Measurements from ENCODE around the gene FANCB.
A peak's percentile ranks its signal among the peaks of the same experiment; 100 is the strongest.

The FANCB gene

DNA sequence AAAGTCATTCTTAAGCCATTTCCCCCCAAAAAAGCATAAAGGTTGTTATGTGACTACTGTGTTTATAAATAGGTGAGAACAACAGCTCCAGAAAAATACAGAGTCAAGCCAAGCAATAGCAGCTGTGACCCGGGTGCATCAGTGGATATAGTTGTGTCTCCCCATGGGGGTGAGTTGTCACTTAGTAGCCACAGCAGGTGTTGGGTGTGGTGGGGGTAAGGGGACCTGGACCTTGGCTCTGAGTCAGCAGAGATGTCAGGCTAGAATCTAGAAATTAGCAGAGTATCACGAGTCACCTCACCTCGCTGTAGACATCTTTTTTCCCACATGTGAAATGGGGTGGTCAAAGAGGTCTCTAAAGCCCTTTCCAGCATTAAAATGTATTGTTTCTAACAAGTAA, 42.7 kb upstream of the FANCB start:
- Histone ChIP-seq H4K5ac (ENCODE audit: low read length) (no peak overlapping the region), H3K9ac (ENCODE audit: low read length) (no peak overlapping the region), H3K4me3 (ENCODE audit: low read length) (no peak overlapping the region), H3K4me1 (ENCODE audit: control insufficient read depth, low read depth, low read length) (no peaks in the 10 kb centered on the region), H2BK15ac (replicated peaks; ENCODE audit: low read depth) (no peak overlapping the region), H3K4ac (ENCODE audit: low read depth, low read length) (no peak overlapping the region), H2BK5ac (ENCODE audit: low read length) (no peak overlapping the region), H3K79me1 (ENCODE audit: low read length) (no peaks in the 10 kb centered on the region), H2AK5ac (ENCODE audit: low read length) (no peak overlapping the region), H3K23ac (ENCODE audit: low read length) (no peak overlapping the region), H3K79me2 (ENCODE audit: control insufficient read depth, insufficient read depth, low read length) (no peaks in the 10 kb centered on the region), H2BK120ac (ENCODE audit: low read depth, low read length) (no peak overlapping the region), H3K27me3 (ENCODE audit: insufficient read depth, low read length, poor library complexity) (no peaks in the 10 kb centered on the region), H3K36me3 (ENCODE audit: control insufficient read depth, insufficient read depth, low read length) (no peaks in the 10 kb centered on the region), H3K27ac (ENCODE audit: low read depth, low read length) (no peak overlapping the region), H3K4me2 (ENCODE audit: low read length) (no peak overlapping the region), H3K18ac (ENCODE audit: low read length) (no peak overlapping the region), H3K56ac (ENCODE audit: low read length) (no peak overlapping the region), H4K8ac (ENCODE audit: low read depth, low read length) (no peak overlapping the region)
- WGBS (ENCODE audit: extremely low coverage, insufficient coverage, low lambda C conversion rate): no CpG with 5 or more reads among the region's 3 CpGs
- no peak for DNase-seq

DNA sequence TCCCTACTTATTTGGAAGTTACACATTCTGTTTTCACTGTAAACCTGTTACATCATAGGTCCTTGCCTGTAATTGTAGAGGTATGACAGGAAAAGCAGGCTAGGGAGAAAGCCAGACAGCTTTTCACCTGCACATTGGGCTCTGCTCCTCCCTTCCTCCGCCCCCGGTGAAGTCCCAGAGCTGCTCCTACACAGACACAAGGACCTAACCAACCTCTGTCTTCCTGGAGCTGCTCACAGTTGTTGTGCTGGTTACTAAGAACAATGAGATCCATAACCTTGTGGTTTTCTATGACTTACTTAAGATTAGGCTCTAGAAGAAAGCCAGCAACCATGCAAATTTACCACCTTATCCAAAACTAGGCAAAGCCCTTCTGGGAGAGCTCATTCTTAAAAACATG, 40.4 kb upstream of the FANCB start:
- Histone ChIP-seq H3K79me2 (ENCODE audit: control insufficient read depth, insufficient read depth, low read length) (no peaks in the 10 kb centered on the region), H3K27ac (ENCODE audit: low read depth, low read length) (no peak overlapping the region), H3K56ac (ENCODE audit: low read length) (no peak overlapping the region), H3K36me3 (ENCODE audit: control insufficient read depth, insufficient read depth, low read length) (no peaks in the 10 kb centered on the region), H3K4me1 (ENCODE audit: control insufficient read depth, low read depth, low read length) (no peaks in the 10 kb centered on the region), H2BK15ac (replicated peaks; ENCODE audit: low read depth) (no peak overlapping the region), H3K79me1 (ENCODE audit: low read length) (no peaks in the 10 kb centered on the region), H3K9ac (ENCODE audit: low read length) (no peak overlapping the region), H3K18ac (ENCODE audit: low read length) (no peak overlapping the region), H2AK5ac (ENCODE audit: low read length) (no peak overlapping the region), H4K8ac (ENCODE audit: low read depth, low read length) (no peak overlapping the region), H3K4me3 (ENCODE audit: low read length) (no peak overlapping the region), H3K4ac (ENCODE audit: low read depth, low read length) (no peak overlapping the region), H2BK5ac (ENCODE audit: low read length) (no peak overlapping the region), H2BK120ac (ENCODE audit: low read depth, low read length) (no peak overlapping the region), H3K27me3 (ENCODE audit: insufficient read depth, low read length, poor library complexity) (no peaks in the 10 kb centered on the region), H3K4me2 (ENCODE audit: low read length) (no peak overlapping the region), H3K23ac (ENCODE audit: low read length) (no peak overlapping the region), H4K5ac (ENCODE audit: low read length) (no peak overlapping the region)
- whole genome bisulfite sequencing (ENCODE audit: extremely low coverage, insufficient coverage, low lambda C conversion rate): no CpG with 5 or more reads among the region's 2 CpGs
- no peak for DNase-seq

GRCh38 chrX:14903891-14904290, 31.0 kb upstream of the FANCB start:
- Histone ChIP-seq H3K18ac (ENCODE audit: low read length) (no peak overlapping the region), H3K27ac (ENCODE audit: low read depth, low read length) (no peak overlapping the region), H3K27me3 (ENCODE audit: insufficient read depth, low read length, poor library complexity) (no peaks in the 10 kb centered on the region), H3K79me2 (ENCODE audit: control insufficient read depth, insufficient read depth, low read length) (no peaks in the 10 kb centered on the region), H4K8ac (ENCODE audit: low read depth, low read length) (no peak overlapping the region), H3K36me3 (ENCODE audit: control insufficient read depth, insufficient read depth, low read length) (no peaks in the 10 kb centered on the region), H3K79me1 (ENCODE audit: low read length) (no peaks in the 10 kb centered on the region), H2AK5ac (ENCODE audit: low read length) (no peak overlapping the region), H4K5ac (ENCODE audit: low read length) (no peak overlapping the region), H3K9ac (ENCODE audit: low read length) (no peak overlapping the region), H3K4ac (ENCODE audit: low read depth, low read length) (no peak overlapping the region), H3K4me3 (ENCODE audit: low read length) (no peak overlapping the region), H3K4me1 (ENCODE audit: control insufficient read depth, low read depth, low read length) (no peaks in the 10 kb centered on the region), H2BK5ac (ENCODE audit: low read length) (no peak overlapping the region), H3K23ac (ENCODE audit: low read length) (no peak overlapping the region), H3K4me2 (ENCODE audit: low read length) (no peak overlapping the region), H3K56ac (ENCODE audit: low read length) (no peak overlapping the region), H2BK120ac (ENCODE audit: low read depth, low read length) (no peak overlapping the region), H2BK15ac (replicated peaks; ENCODE audit: low read depth) (no peak overlapping the region)
- WGBS (ENCODE audit: extremely low coverage, insufficient coverage, low lambda C conversion rate): no CpG with 5 or more reads among the region's 2 CpGs
- no peak for DNase-seq

DNA sequence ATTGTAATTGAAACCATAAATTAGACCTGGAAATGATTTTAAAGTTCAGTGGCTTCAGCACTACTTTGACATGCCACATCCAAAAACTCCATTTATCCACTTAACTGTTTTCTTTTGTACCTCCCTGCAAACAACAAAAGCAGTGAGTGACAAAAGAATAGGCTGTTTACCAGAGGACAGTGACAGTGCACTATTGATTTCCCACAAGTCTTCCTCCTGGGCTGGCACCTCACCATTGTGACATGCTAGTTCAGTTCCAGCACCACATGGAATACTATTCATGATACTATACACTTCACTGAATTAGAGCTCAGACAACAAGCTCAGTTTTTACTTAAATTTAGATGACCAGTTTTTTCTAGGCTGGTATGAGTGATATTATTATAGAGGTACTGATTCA, 29.7 kb upstream of the FANCB start:
- Histone ChIP-seq H2BK120ac (ENCODE audit: low read depth, low read length) (no peak overlapping the region), H3K4me3 (ENCODE audit: low read length) (no peak overlapping the region), H3K56ac (ENCODE audit: low read length) (no peak overlapping the region), H3K23ac (ENCODE audit: low read length) (no peak overlapping the region), H2AK5ac (ENCODE audit: low read length) (no peak overlapping the region), H3K9ac (ENCODE audit: low read length) (no peak overlapping the region), H3K79me2 (ENCODE audit: control insufficient read depth, insufficient read depth, low read length) (no peaks in the 10 kb centered on the region), H4K5ac (ENCODE audit: low read length) (no peak overlapping the region), H3K4ac (ENCODE audit: low read depth, low read length) (no peak overlapping the region), H3K18ac (ENCODE audit: low read length) (no peak overlapping the region), H3K27ac (ENCODE audit: low read depth, low read length) (no peak overlapping the region), H3K27me3 (ENCODE audit: insufficient read depth, low read length, poor library complexity) (no peaks in the 10 kb centered on the region), H3K36me3 (ENCODE audit: control insufficient read depth, insufficient read depth, low read length) (no peaks in the 10 kb centered on the region), H3K79me1 (ENCODE audit: low read length) (no peaks in the 10 kb centered on the region), H3K4me1 (ENCODE audit: control insufficient read depth, low read depth, low read length) (no peaks in the 10 kb centered on the region), H2BK15ac (replicated peaks; ENCODE audit: low read depth) (no peak overlapping the region), H4K8ac (ENCODE audit: low read depth, low read length) (no peak overlapping the region), H3K4me2 (ENCODE audit: low read length) (no peak overlapping the region), H2BK5ac (ENCODE audit: low read length) (no peak overlapping the region)
- DNase-seq: no peak

- H3K79me2 ChIP-seq (ENCODE audit: control insufficient read depth, insufficient read depth, low read length): no peaks in the 10 kb centered on the region
- no peak overlapping the region for H3K23ac ChIP-seq (ENCODE audit: low read length)
- no peaks in the 10 kb centered on the region for H3K4me1 ChIP-seq (ENCODE audit: control insufficient read depth, low read depth, low read length)
- no peaks in the 10 kb centered on the region for H3K79me1 ChIP-seq (ENCODE audit: low read length)
- DNase-seq: peak; percentile 63
- no peak overlapping the region for H2AK5ac ChIP-seq (ENCODE audit: low read length)
- no peak overlapping the region for H3K18ac ChIP-seq (ENCODE audit: low read length)
- no peak overlapping the region for H3K9ac ChIP-seq (ENCODE audit: low read length)
- no peak overlapping the region for H2BK120ac ChIP-seq (ENCODE audit: low read depth, low read length)
- H2BK5ac ChIP-seq (ENCODE audit: low read length): no peak overlapping the region
- no peak overlapping the region for H3K27ac ChIP-seq (ENCODE audit: low read depth, low read length)
- no peak overlapping the region for H4K8ac ChIP-seq (ENCODE audit: low read depth, low read length)
- H3K4ac ChIP-seq (ENCODE audit: low read depth, low read length): no peak overlapping the region
- H3K27me3 ChIP-seq (ENCODE audit: insufficient read depth, low read length, poor library complexity): no peaks in the 10 kb centered on the region
- no peak overlapping the region for H3K4me3 ChIP-seq (ENCODE audit: low read length)
- no peaks in the 10 kb centered on the region for H3K36me3 ChIP-seq (ENCODE audit: control insufficient read depth, insufficient read depth, low read length)
- no peak overlapping the region for H2BK15ac ChIP-seq (replicated peaks; ENCODE audit: low read depth)
- no peak overlapping the region for H4K5ac ChIP-seq (ENCODE audit: low read length)
- H3K56ac ChIP-seq (ENCODE audit: low read length): no peak overlapping the region
- no peak overlapping the region for H3K4me2 ChIP-seq (ENCODE audit: low read length)
Measured at GRCh38 chrX:14899607-14900006, 26.7 kb upstream of the FANCB start.

DNA sequence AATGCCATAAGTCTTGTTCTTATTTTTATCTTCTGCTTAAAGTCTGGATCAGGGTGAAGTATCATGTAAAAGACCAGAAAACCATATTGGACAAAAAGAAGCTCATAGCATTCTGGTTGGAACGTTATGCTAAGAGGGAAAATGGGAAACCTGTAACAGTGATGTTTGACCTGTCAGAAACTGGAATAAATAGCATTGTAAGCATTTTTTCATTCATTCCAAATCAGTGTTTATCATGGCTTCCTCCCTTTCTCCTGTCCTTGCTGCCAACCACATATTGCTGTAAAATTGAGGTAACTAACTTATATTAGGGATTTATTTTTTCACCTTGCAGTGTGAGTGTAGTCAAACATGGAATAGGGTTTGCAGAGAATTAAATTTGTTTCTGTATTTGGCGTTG, 24.2 kb upstream of the FANCB start:
- H2BK120ac ChIP-seq (ENCODE audit: low read depth, low read length): no peak overlapping the region

More for the DNA sequence above, 24.2 kb upstream of the FANCB start:
- no peak overlapping the region for H3K18ac ChIP-seq (ENCODE audit: low read length)
- H3K4me2 ChIP-seq (ENCODE audit: low read length): no peak overlapping the region
- no peak overlapping the region for H2AK5ac ChIP-seq (ENCODE audit: low read length)
- H4K8ac ChIP-seq (ENCODE audit: low read depth, low read length): no peak overlapping the region
- H3K4me3 ChIP-seq (ENCODE audit: low read length): no peak overlapping the region
- no CpG with 5 or more reads among the region's 2 CpGs for WGBS (ENCODE audit: extremely low coverage, insufficient coverage, low lambda C conversion rate)
- no peaks in the 10 kb centered on the region for H3K4me1 ChIP-seq (ENCODE audit: control insufficient read depth, low read depth, low read length)
- H3K4ac ChIP-seq (ENCODE audit: low read depth, low read length): no peak overlapping the region
- H3K36me3 ChIP-seq (ENCODE audit: control insufficient read depth, insufficient read depth, low read length): no peaks in the 10 kb centered on the region
- no peak overlapping the region for H2BK15ac ChIP-seq (replicated peaks; ENCODE audit: low read depth)
- H3K79me2 ChIP-seq (ENCODE audit: control insufficient read depth, insufficient read depth, low read length): no peaks in the 10 kb centered on the region
- no peak overlapping the region for H3K27ac ChIP-seq (ENCODE audit: low read depth, low read length)
- H3K79me1 ChIP-seq (ENCODE audit: low read length): no peaks in the 10 kb centered on the region
- no peak overlapping the region for H2BK5ac ChIP-seq (ENCODE audit: low read length)
- H3K56ac ChIP-seq (ENCODE audit: low read length): no peak overlapping the region
- H3K23ac ChIP-seq (ENCODE audit: low read length): no peak overlapping the region
- no peak overlapping the region for H4K5ac ChIP-seq (ENCODE audit: low read length)
- no peaks in the 10 kb centered on the region for H3K27me3 ChIP-seq (ENCODE audit: insufficient read depth, low read length, poor library complexity)
- H3K9ac ChIP-seq (ENCODE audit: low read length): no peak overlapping the region
- no peak for DNase-seq

Data from mesendoderm (in vitro differentiated cells).